Osteoblast (primary cell): ENCODE results near the gene LPAR3. TPM values are rescaled to one million over a fixed set of nuclear protein-coding genes. Genes with fewer than 3 reads are reported as not detected.
"Not testable (repeated sequence)": the region's sequence is repeated elsewhere in the genome, so short reads cannot be mapped to it uniquely, and the experiment has no call there.

Source experiments
- DNase-seq: peaks from one replicate; pipeline ENCODE4 v3.0.0; 2011; ENCODE audit warnings: low spot score, mixed read lengths; ENCODE audit not compliant: insufficient read length; ENCODE audit errors: missing footprints
- H2AFZ ChIP-seq: 2 replicates; pipeline ENCODE4 v1.6.0; 2011; ENCODE audit warnings: mild to moderate bottlenecking, low read length
- H3K27ac ChIP-seq: 2 replicates; pipeline ENCODE4 v1.5.1; 2011; ENCODE audit warnings: mild to moderate bottlenecking, low read depth, low read length, moderate library complexity
- H3K27me3 ChIP-seq: 2 replicates; pipeline ENCODE4 v1.6.0; 2012; ENCODE audit warnings: mild to moderate bottlenecking, control low read depth, inconsistent platforms, low read length, moderate library complexity; ENCODE audit not compliant: insufficient read depth
- H3K36me3 ChIP-seq: 2 replicates; pipeline ENCODE4 v1.5.1; 2011; ENCODE audit warnings: mild to moderate bottlenecking, low read length, control low read depth, moderate library complexity; ENCODE audit not compliant: insufficient read depth
- H3K4me1 ChIP-seq: 2 replicates; pipeline ENCODE4 v1.5.1; 2011; ENCODE audit warnings: mild to moderate bottlenecking, low read length, control low read depth, moderate library complexity; ENCODE audit not compliant: insufficient read depth
- H3K4me2 ChIP-seq: 2 replicates; pipeline ENCODE4 v1.6.0; 2011; ENCODE audit warnings: mild to moderate bottlenecking, low read length; ENCODE audit not compliant: insufficient read depth
- H3K4me3 ChIP-seq: fragments of 200-600 bp; sonication (generic); 3 replicates; pipeline ENCODE4 v1.5.1; 2012; ENCODE audit warnings: mild to moderate bottlenecking, low read length, inconsistent platforms; ENCODE audit not compliant: insufficient read depth
- H3K79me2 ChIP-seq: 2 replicates; pipeline ENCODE4 v1.6.0; 2012; ENCODE audit warnings: mild to moderate bottlenecking, low read length, control low read depth, inconsistent platforms; ENCODE audit not compliant: insufficient read depth
- H3K9me3 ChIP-seq: 2 replicates; pipeline ENCODE4 v1.5.1; 2011; ENCODE audit warnings: low read depth, low read length, control low read depth
- H4K20me1 ChIP-seq: 2 replicates; pipeline ENCODE4 v1.6.0; 2012; ENCODE audit warnings: mild to moderate bottlenecking, low read length, control low read depth; ENCODE audit not compliant: insufficient read depth
- CTCF ChIP-seq: IDR thresholded peaks from 2 replicates; pipeline ENCODE4 v1.5.1; 2011; ENCODE audit warnings: mild to moderate bottlenecking, low read depth, low read length, moderate library complexity; ENCODE audit errors: extremely low read depth
- total RNA-seq: library from RNA; depleted of rRNA; stranded (reverse); fragments of >200 nt; gene quantifications from 2 replicates; pipeline ENCODE4 v1.2.3, GENCODE V29; 2012

LPAR3 gene
- total RNA-seq, 1 donor: not detected

DNA sequence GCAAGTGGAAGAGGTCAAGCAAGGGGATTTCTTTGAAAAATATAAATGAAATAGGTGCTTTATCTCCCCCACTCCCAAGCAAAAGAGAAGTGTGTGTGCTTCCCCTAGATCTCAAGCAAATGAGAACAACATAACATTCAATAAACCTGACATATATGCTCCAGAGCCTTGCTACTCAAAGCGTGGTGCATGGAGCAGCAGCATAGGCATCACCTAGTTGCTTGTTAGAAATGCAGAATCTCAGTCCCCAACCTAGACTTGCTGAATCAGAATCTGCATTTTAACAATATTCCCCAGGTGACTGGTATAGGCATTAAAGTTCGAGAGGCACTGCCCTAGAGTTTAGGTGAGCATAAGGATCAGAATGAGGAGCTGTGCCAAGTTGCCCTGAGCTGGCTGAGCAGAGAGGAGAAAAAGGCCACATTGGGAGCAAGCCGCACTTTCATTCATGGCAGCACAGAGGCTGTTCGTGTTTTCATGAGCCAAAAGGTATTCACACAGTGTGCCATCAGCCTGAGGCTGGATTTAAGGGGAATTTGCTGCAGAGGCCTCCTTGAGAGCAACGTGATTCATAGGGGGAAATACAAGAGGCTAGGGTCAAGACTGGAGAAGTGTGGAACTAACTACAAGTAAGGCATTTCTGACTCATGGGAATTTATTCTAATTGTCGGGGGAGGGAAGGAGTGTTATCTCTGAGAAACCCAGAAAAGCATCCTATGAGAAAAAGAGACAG lies 14.3 kb upstream of the LPAR3 start:
- Histone ChIP-seq H3K4me3 (no peak overlapping the region), H4K20me1 (no peaks in the 10 kb centered on the region), H2AFZ (no peak overlapping the region), H3K4me2 (no peak overlapping the region), H3K27ac (no peak overlapping the region), H3K79me2 (no peaks in the 10 kb centered on the region), H3K36me3 (no peaks in the 10 kb centered on the region), H3K27me3 (peaks cover 18% of the 10 kb centered on the region), H3K9me3 (no peaks in the 10 kb centered on the region), H3K4me1 (no peaks in the 10 kb centered on the region)
- no peak for TF ChIP-seq CTCF
- no peak for DNase-seq

GRCh38 chr1:84902727-84903126 lies 9.7 kb upstream of the LPAR3 start:
- H4K20me1 ChIP-seq, H3K36me3 ChIP-seq, H3K27ac ChIP-seq, H3K4me3 ChIP-seq, H3K9me3 ChIP-seq, H3K4me1 ChIP-seq, H3K79me2 ChIP-seq, H2AFZ ChIP-seq, H3K4me2 ChIP-seq, DNase-seq: not testable (repeated sequence)
- peaks cover 12% of the 10 kb centered on the region for H3K27me3 ChIP-seq

GRCh38 chr1:84899969-84900368 lies 7.0 kb upstream of the LPAR3 start:
- TF ChIP-seq CTCF: no peak
- Histone ChIP-seq H2AFZ (no peak overlapping the region), H3K9me3 (no peaks in the 10 kb centered on the region), H3K27ac (no peak overlapping the region), H3K4me2 (no peak overlapping the region), H4K20me1 (no peaks in the 10 kb centered on the region), H3K79me2 (no peaks in the 10 kb centered on the region), H3K4me1 (no peaks in the 10 kb centered on the region), H3K27me3 (peaks cover 23% of the 10 kb centered on the region), H3K36me3 (no peaks in the 10 kb centered on the region), H3K4me3 (no peak overlapping the region)
- no peak for DNase-seq

- H3K4me1 ChIP-seq: no peaks in the 10 kb centered on the region
- H3K4me2 ChIP-seq: no peak overlapping the region
- DNase-seq: no peak
- H2AFZ ChIP-seq: no peak overlapping the region
- H3K9me3 ChIP-seq: no peaks in the 10 kb centered on the region
- no peaks in the 10 kb centered on the region for H4K20me1 ChIP-seq
- H3K36me3 ChIP-seq: no peaks in the 10 kb centered on the region
- H3K27me3 ChIP-seq: peaks cover 51% of the 10 kb centered on the region
- no peak overlapping the region for H3K27ac ChIP-seq
- no peak for TF ChIP-seq CTCF
- H3K79me2 ChIP-seq: no peaks in the 10 kb centered on the region
- no peak overlapping the region for H3K4me3 ChIP-seq
Measured at GRCh38 chr1:84896279-84896678, 3.3 kb upstream of the LPAR3 start.
